Measurements from ENCODE around the gene DLG2.

DNA sequence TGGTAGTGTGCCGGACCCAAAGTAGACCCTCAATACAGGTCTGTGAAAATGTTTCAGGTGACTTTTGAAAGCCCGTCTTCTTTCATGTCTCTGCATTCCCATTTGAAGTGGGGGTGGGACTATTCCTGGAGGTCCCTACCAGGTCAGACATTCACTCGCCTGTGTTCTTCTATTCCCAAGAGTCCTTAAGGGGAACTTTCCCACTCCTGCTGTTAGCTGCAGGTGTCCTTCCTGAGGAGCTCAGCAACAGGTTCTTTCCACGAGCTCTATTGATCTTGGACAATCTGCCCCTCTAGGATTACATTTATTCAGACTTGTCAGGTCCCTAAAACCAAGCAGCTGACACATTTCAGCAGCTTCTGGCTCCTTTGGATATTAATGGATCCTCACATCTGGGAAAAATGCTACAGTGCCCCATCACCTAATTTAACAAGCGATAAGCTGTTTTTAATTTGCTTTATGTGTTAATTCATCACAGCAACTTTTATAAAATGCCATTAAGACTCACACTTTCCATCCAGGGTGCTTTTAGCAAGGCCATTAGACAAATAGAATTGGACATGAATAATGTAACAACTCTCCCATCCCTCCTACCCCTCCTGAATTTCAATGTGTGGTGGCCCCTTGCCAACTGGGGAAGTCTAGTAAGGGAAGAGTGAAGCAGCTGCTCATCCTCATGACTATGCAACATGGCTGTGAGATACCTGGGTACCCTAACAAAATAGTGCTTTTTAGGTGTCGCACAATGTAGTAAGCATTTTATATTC lies 2081.5 kb downstream of the DLG2 start:
- TF ChIP-seq, protein P1, sequence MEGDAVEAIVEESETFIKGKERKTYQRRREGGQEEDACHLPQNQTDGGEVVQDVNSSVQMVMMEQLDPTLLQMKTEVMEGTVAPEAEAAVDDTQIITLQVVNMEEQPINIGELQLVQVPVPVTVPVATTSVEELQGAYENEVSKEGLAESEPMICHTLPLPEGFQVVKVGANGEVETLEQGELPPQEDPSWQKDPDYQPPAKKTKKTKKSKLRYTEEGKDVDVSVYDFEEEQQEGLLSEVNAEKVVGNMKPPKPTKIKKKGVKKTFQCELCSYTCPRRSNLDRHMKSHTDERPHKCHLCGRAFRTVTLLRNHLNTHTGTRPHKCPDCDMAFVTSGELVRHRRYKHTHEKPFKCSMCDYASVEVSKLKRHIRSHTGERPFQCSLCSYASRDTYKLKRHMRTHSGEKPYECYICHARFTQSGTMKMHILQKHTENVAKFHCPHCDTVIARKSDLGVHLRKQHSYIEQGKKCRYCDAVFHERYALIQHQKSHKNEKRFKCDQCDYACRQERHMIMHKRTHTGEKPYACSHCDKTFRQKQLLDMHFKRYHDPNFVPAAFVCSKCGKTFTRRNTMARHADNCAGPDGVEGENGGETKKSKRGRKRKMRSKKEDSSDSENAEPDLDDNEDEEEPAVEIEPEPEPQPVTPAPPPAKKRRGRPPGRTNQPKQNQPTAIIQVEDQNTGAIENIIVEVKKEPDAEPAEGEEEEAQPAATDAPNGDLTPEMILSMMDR (IDR thresholded peaks at IDR 0.05; ENCODE audit: low read depth, low read length) = no peak
- TF ChIP-seq EZH2phosphoT487 (IDR thresholded peaks at IDR 0.05; ENCODE audit: low read depth) = no peak
